HG03460 (cell line): ENCODE measurements around the gene IMPDH2.

Experiments
- ATAC-seq: cut with Tn5 transposase; IDR thresholded peaks from one replicate; pipeline ENCODE4 v1.9.1; 2021; ENCODE audit not compliant: unreplicated experiment

Gene IMPDH2

DNA sequence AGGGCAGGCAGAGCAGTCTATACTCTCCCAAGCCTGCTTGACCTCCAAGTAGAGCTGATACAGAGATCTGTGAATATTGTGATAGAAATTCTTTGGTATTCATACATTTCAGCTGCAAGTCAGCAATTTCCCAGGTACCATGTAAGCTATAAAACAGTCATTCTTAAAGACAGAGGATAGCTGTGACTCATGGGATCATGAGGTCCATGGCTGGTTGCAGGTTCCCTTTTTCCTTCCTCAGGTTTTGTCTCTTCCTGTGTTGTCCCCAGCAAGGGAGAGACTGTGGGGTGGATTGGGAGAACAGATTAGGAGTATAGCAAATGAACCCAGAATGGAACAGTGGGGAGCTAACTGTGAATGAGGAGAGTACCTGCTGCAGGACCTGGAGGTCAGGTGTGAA is 44.5 kb downstream of the IMPDH2 start:
- ATAC-seq = no peak

DNA sequence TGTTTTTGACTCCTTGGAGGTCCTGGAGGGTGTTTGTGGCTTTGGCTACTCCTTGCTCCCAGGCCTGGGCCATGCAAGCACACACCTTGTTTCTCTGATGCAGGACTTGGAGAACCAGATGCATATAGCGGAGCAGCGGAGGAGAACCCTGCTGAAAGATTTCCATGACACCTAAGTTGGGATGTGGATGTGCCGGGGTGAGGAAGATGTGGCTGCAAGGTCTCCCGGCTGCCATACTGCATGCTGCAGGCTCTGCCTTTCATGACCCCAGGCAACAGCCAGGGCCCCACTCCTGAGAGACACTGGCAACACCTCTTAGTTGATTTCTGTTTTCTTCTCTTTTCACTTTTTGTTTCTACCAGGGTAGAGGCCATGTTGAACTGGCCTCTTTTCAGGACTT is 46.1 kb downstream of the IMPDH2 start:
- ATAC-seq = no peak

DNA sequence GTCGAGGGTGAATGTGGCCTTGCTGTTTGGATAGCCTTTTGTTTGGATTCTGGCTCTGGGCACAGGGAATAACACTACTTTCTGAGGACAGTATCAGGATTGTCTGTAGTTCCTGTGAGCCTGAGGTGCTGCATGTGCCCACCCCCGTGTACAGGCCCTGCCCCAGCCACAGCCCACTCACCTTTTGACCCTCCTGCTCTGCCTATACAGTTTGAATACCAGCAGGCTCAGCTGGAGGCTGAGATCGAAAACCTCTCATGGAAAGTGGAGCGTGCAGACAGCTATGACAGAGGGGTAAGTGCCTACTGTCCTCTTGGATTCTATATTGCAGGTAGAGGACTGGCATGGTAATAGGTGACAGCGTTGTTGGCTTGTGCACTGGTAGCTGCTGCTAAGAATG is 46.5 kb downstream of the IMPDH2 start:
- ATAC-seq = no peak

DNA sequence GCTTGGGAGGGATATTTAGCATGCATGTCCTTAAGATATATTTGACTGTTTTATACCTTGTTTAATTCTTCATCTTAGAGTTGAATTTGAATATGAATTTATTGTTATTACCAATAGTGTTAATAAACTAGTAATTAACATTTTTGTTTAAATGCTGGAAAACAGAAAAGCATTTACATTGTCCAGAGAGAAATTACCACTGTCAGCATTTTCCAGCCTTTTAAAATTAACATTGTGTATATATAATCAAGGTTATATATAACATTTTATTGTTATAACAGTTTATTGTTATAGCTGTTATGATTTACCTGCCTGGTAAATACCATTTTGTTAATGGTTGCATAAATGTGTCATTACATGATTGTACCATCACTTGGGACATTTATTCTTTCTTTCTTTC is 47.2 kb downstream of the IMPDH2 start:
- ATAC-seq = no peak

DNA sequence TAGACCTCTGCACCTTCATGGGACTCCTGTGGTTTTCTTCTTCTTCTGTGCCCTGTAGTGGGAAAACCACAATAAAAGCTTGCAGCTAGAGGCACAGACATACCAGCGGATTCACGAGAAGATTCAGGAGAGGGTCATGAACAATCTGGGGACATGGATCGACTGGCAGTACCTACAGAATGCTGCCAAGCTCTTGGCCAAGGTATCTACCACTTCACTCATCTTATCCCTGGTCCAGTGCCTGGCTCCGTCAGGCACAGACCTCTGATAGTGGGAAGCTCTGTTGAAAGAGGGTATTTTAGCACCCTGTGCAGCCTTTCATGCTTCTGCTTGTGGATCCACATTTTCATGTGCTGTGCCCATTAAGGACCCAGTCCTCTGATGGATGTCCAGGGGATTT is 48.9 kb downstream of the IMPDH2 start:
- no peak for ATAC-seq

DNA sequence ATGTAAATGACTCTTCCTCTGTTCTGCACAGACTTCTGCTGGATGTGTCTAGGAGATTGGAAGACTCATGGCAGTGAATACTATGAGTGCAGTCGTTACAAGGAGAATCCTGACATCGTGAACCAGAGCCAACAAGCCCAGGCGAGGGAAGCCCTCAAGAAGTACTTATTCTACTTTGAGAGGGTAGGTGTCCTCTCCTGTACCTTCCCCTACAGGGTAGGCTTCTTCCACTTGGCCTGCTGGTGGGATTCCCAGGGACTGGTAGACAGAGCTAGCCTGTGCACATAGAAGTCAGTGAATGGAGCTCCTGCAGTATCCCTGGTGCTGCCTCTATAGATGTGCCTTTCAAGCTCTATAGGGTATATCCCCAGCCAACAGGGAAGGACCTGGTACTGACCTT is 49.7 kb downstream of the IMPDH2 start:
- no peak for ATAC-seq
